Measurements from ENCODE around the gene GAN. TPM values are rescaled to one million over a fixed set of nuclear protein-coding genes. Genes with fewer than 3 reads are reported as not detected.
"Not testable (repeated sequence)": the region's sequence is repeated elsewhere in the genome, so short reads cannot be mapped to it uniquely, and the experiment has no call there.

Gene GAN
- polyA plus RNA-seq, 4 donors: 0.27 to 2.5 (median 1.4) TPM

DNA sequence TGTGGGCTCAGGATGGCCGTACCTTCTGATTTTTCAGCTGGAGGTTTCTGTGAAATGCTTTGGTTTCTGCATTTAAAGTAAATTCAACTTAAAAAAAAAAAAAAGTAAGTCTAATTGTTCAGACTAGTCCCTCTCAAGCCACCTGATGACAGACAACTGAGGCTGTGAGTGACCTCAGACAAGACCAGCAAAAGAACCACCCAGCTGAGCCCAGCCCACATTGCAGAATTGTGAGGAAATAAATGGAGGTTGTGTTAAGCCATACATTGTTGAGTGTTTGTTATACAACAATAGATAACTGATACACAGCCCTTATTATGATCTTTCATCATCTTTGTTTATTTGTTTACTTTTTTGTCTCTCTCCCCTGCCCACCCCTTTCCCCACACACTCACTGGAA lies 85.1 kb downstream of the GAN start:
- no peak overlapping the region for H3K4me3 ChIP-seq (ENCODE audit: low read depth in 1 of 3, low read length in 3 of 3)
- no peaks in the 10 kb centered on the region for H3K27me3 ChIP-seq (ENCODE audit: control insufficient read depth in 3 of 3, insufficient read depth in 3 of 3, low read length in 3 of 3)
- H3K9me3 ChIP-seq (ENCODE audit: control insufficient read depth in 2 of 2, insufficient read depth in 1 of 2, low read depth in 1 of 2, low read length in 1 of 2): peaks cover 0 to 8% of the 10 kb centered on the region in 2 donors
- H3K27ac ChIP-seq (ENCODE audit: low read depth in 1 of 3, low read length in 2 of 3): no peak overlapping the region
- DNase-seq (no peak), FAIRE-seq (no peak)
- peaks cover 0 to 6% (median 2%) of the 10 kb centered on the region in 3 donors for H3K4me1 ChIP-seq (ENCODE audit: control insufficient read depth in 3 of 3, insufficient read depth in 2 of 3, low read depth in 1 of 3, low read length in 2 of 3)
- no peaks in the 10 kb centered on the region for H3K36me3 ChIP-seq (ENCODE audit: control insufficient read depth in 3 of 3, insufficient read depth in 2 of 3, low read depth in 1 of 3, low read length in 3 of 3)
- WGBS, 3 donors: 93 to 100% (median 94%) methylated on average over 1 of the region's 1 CpG

GRCh38 chr16:81401035-81401950 lies 86.5 kb downstream of the GAN start:
- Histone ChIP-seq H3K4me1 (ENCODE audit: control insufficient read depth in 3 of 3, insufficient read depth in 2 of 3, low read depth in 1 of 3, low read length in 2 of 3) (peaks cover 0 to 11% (median 2%) of the 10 kb centered on the region in 3 donors), H3K36me3 (ENCODE audit: control insufficient read depth in 3 of 3, insufficient read depth in 2 of 3, low read depth in 1 of 3, low read length in 3 of 3) (no peaks in the 10 kb centered on the region), H3K27ac (ENCODE audit: low read depth in 1 of 3, low read length in 2 of 3) (peak overlapping the region in 1 of 3 donors; percentile 47), H3K27me3 (ENCODE audit: control insufficient read depth in 3 of 3, insufficient read depth in 3 of 3, low read length in 3 of 3) (no peaks in the 10 kb centered on the region), H3K9me3 (ENCODE audit: control insufficient read depth in 2 of 2, insufficient read depth in 1 of 2, low read depth in 1 of 2, low read length in 1 of 2) (peaks cover 0 to 8% of the 10 kb centered on the region in 2 donors), H3K4me3 (ENCODE audit: low read depth in 1 of 3, low read length in 3 of 3) (no peak overlapping the region)
- DNase-seq: peak in 1 of 2 donors; percentile 26
- no peak for FAIRE-seq
- WGBS, 3 donors: 46 to 59% (median 50%) methylated on average over 19 of the region's 19 CpGs

GRCh38 chr16:81403208-81403600 lies 88.4 kb downstream of the GAN start:
- DNase-seq (no peak), FAIRE-seq (no peak)
- Histone ChIP-seq H3K4me3 (ENCODE audit: low read depth in 1 of 3, low read length in 3 of 3) (no peak overlapping the region), H3K27ac (ENCODE audit: low read depth in 1 of 3, low read length in 2 of 3) (no peak overlapping the region), H3K9me3 (ENCODE audit: control insufficient read depth in 2 of 2, insufficient read depth in 1 of 2, low read depth in 1 of 2, low read length in 1 of 2) (peaks cover 0 to 8% of the 10 kb centered on the region in 2 donors), H3K4me1 (ENCODE audit: control insufficient read depth in 3 of 3, insufficient read depth in 2 of 3, low read depth in 1 of 3, low read length in 2 of 3) (peaks cover 0 to 11% (median 2%) of the 10 kb centered on the region in 3 donors), H3K36me3 (ENCODE audit: control insufficient read depth in 3 of 3, insufficient read depth in 2 of 3, low read depth in 1 of 3, low read length in 3 of 3) (no peaks in the 10 kb centered on the region), H3K27me3 (ENCODE audit: control insufficient read depth in 3 of 3, insufficient read depth in 3 of 3, low read length in 3 of 3) (no peaks in the 10 kb centered on the region)
- WGBS, 3 donors: 23 to 26% (median 26%) methylated on average over 5 of the region's 5 CpGs

- FAIRE-seq (no peak), DNase-seq (peak; percentile 81 to 91)
- H3K4me1 ChIP-seq (ENCODE audit: control insufficient read depth in 3 of 3, insufficient read depth in 2 of 3, low read depth in 1 of 3, low read length in 2 of 3): peaks cover 0 to 11% (median 2%) of the 10 kb centered on the region in 3 donors
- H3K27ac ChIP-seq (ENCODE audit: low read depth in 1 of 3, low read length in 2 of 3): no peak overlapping the region
- H3K4me3 ChIP-seq (ENCODE audit: low read depth in 1 of 3, low read length in 3 of 3): peak overlapping the region in 1 of 3 donors; percentile 39
- H3K9me3 ChIP-seq (ENCODE audit: control insufficient read depth in 2 of 2, insufficient read depth in 1 of 2, low read depth in 1 of 2, low read length in 1 of 2): peaks cover 0 to 8% of the 10 kb centered on the region in 2 donors
- no peaks in the 10 kb centered on the region for H3K36me3 ChIP-seq (ENCODE audit: control insufficient read depth in 3 of 3, insufficient read depth in 2 of 3, low read depth in 1 of 3, low read length in 3 of 3)
- 18 to 26% (median 20%) methylated on average over 31 to 37 of the region's 37 CpGs for WGBS, 3 donors
- no peaks in the 10 kb centered on the region for H3K27me3 ChIP-seq (ENCODE audit: control insufficient read depth in 3 of 3, insufficient read depth in 3 of 3, low read length in 3 of 3)
These were observed 89.0 kb downstream of the GAN start for GRCh38 chr16:81403601-81404391.

DNA sequence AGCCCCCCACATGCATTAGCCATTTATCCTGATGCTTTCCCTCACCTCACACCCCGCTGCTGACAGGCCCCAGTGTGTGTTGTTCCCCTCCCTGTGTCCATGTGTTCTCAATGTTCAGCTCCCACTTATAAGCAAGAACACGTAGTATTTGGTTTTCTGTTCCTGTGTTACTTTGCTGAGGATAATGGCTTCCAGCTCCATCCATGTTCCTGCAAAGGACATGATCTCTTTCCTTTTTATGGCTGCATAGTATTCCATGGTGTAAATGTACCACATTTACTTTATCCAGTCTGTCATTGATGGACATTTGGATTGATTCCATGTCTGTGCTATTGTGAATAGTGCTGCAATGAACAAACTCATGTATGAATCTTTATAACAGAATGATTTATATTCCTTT lies 90.2 kb downstream of the GAN start:
- H3K27ac ChIP-seq (ENCODE audit: low read depth in 1 of 3, low read length in 2 of 3); H3K36me3 ChIP-seq (ENCODE audit: control insufficient read depth in 3 of 3, insufficient read depth in 2 of 3, low read depth in 1 of 3, low read length in 3 of 3); DNase-seq; H3K9me3 ChIP-seq (ENCODE audit: control insufficient read depth in 2 of 2, insufficient read depth in 1 of 2, low read depth in 1 of 2, low read length in 1 of 2); H3K27me3 ChIP-seq (ENCODE audit: control insufficient read depth in 3 of 3, insufficient read depth in 3 of 3, low read length in 3 of 3); FAIRE-seq; H3K4me3 ChIP-seq (ENCODE audit: low read depth in 1 of 3, low read length in 3 of 3): not testable (repeated sequence)
- H3K4me1 ChIP-seq (ENCODE audit: control insufficient read depth in 3 of 3, insufficient read depth in 2 of 3, low read depth in 1 of 3, low read length in 2 of 3): peaks cover 0 to 11% (median 2%) of the 10 kb centered on the region in 3 donors
- 71 to 95% (median 80%) methylated on average over 2 of the region's 2 CpGs for WGBS, 3 donors

GRCh38 chr16:81405702-81406113 lies 90.9 kb downstream of the GAN start:
- Histone ChIP-seq H3K36me3 (ENCODE audit: control insufficient read depth in 3 of 3, insufficient read depth in 2 of 3, low read depth in 1 of 3, low read length in 3 of 3) (no peaks in the 10 kb centered on the region), H3K27me3 (ENCODE audit: control insufficient read depth in 3 of 3, insufficient read depth in 3 of 3, low read length in 3 of 3) (no peaks in the 10 kb centered on the region), H3K27ac (ENCODE audit: low read depth in 1 of 3, low read length in 2 of 3) (peak overlapping the region in 1 of 3 donors; percentile 63), H3K4me1 (ENCODE audit: control insufficient read depth in 3 of 3, insufficient read depth in 2 of 3, low read depth in 1 of 3, low read length in 2 of 3) (peaks cover 0 to 11% (median 2%) of the 10 kb centered on the region in 3 donors), H3K4me3 (ENCODE audit: low read depth in 1 of 3, low read length in 3 of 3) (no peak overlapping the region), H3K9me3 (ENCODE audit: control insufficient read depth in 2 of 2, insufficient read depth in 1 of 2, low read depth in 1 of 2, low read length in 1 of 2) (no peaks in the 10 kb centered on the region)
- FAIRE-seq: no peak
- WGBS, 3 donors: 11 to 63% (median 41%) methylated on average over 11 of the region's 11 CpGs
- peak; percentile 89 to 91 for DNase-seq

- H3K4me1 ChIP-seq (ENCODE audit: control insufficient read depth in 3 of 3, insufficient read depth in 2 of 3, low read depth in 1 of 3, low read length in 2 of 3): peaks cover 0 to 11% (median 2%) of the 10 kb centered on the region in 3 donors
- no peak for FAIRE-seq
- no peaks in the 10 kb centered on the region for H3K9me3 ChIP-seq (ENCODE audit: control insufficient read depth in 2 of 2, insufficient read depth in 1 of 2, low read depth in 1 of 2, low read length in 1 of 2)
- no peaks in the 10 kb centered on the region for H3K36me3 ChIP-seq (ENCODE audit: control insufficient read depth in 3 of 3, insufficient read depth in 2 of 3, low read depth in 1 of 3, low read length in 3 of 3)
- H3K27ac ChIP-seq (ENCODE audit: low read depth in 1 of 3, low read length in 2 of 3): no peak overlapping the region
- no peak for DNase-seq
- H3K4me3 ChIP-seq (ENCODE audit: low read depth in 1 of 3, low read length in 3 of 3): no peak overlapping the region
- WGBS, 3 donors: 86 to 89% (median 88%) methylated on average over 9 of the region's 9 CpGs
- no peaks in the 10 kb centered on the region for H3K27me3 ChIP-seq (ENCODE audit: control insufficient read depth in 3 of 3, insufficient read depth in 3 of 3, low read length in 3 of 3)
These were observed 93.7 kb downstream of the GAN start for GRCh38 chr16:81408409-81408950.

GRCh38 chr16:81409016-81409556 lies 94.3 kb downstream of the GAN start:
- Histone ChIP-seq H3K4me3 (ENCODE audit: low read depth in 1 of 3, low read length in 3 of 3) (no peak overlapping the region), H3K36me3 (ENCODE audit: control insufficient read depth in 3 of 3, insufficient read depth in 2 of 3, low read depth in 1 of 3, low read length in 3 of 3) (no peaks in the 10 kb centered on the region), H3K4me1 (ENCODE audit: control insufficient read depth in 3 of 3, insufficient read depth in 2 of 3, low read depth in 1 of 3, low read length in 2 of 3) (peaks cover 0 to 5% (median 0%) of the 10 kb centered on the region in 3 donors), H3K27me3 (ENCODE audit: control insufficient read depth in 3 of 3, insufficient read depth in 3 of 3, low read length in 3 of 3) (no peaks in the 10 kb centered on the region), H3K9me3 (ENCODE audit: control insufficient read depth in 2 of 2, insufficient read depth in 1 of 2, low read depth in 1 of 2, low read length in 1 of 2) (no peaks in the 10 kb centered on the region), H3K27ac (ENCODE audit: low read depth in 1 of 3, low read length in 2 of 3) (no peak overlapping the region)
- 75 to 88% (median 77%) methylated on average over 13 of the region's 13 CpGs for WGBS, 3 donors
- DNase-seq: no peak
- FAIRE-seq: no peak

Data from small intestine (tissue), 7 donors.